Upper lobe of right lung (tissue), 1 donor: ENCODE measurements around the gene DIP2C. TPM values are rescaled to one million over a fixed set of nuclear protein-coding genes. Genes with fewer than 3 reads are reported as not detected.

Experiments used
- ATAC-seq: fragments of 200-7000 bp; cut with Tn5 transposase; one replicate; pipeline ENCODE4 v1.9.1; 2020; ENCODE audit warnings: mild to moderate bottlenecking, moderate library complexity
- DNase-seq: peaks from one replicate; pipeline ENCODE4 v3.0.0-alpha.2; 2020
- H3K27ac ChIP-seq: fragments of 200-600 bp; one replicate; pipeline ENCODE4 v1.8.0; 2022
- H3K27me3 ChIP-seq: fragments of 200-600 bp; one replicate; pipeline ENCODE4 v1.8.0; 2022; ENCODE audit warnings: mild to moderate bottlenecking
- H3K36me3 ChIP-seq: fragments of 200-600 bp; one replicate; pipeline ENCODE4 v1.8.0; 2022
- H3K4me1 ChIP-seq: fragments of 200-600 bp; one replicate; pipeline ENCODE4 v1.8.0; 2022
- H3K4me3 ChIP-seq: fragments of 200-600 bp; one replicate; pipeline ENCODE4 v1.8.0; 2022; ENCODE audit warnings: mild to moderate bottlenecking
- H3K9me3 ChIP-seq: fragments of 200-600 bp; one replicate; pipeline ENCODE4 v1.8.0; 2022
- intact Hi-C: fragments of 100-400 bp; cut with DNase I; formaldehyde crosslinking; loops from one replicate; pipeline ENCODE4 v1.11.0; 2022
- total RNA-seq: library from RNA; stranded (reverse); fragmentation: NEBNext Ultra II Directional; extraction: Animal tissue kit (Norgen Biotek cat#: 25700); gene quantifications from one replicate; pipeline ENCODE4 v1.2.1, GENCODE V29; 2021
- TF ChIP-seq, protein P1 (sequence below): fragments of 200-600 bp; IDR thresholded peaks from one replicate; pipeline ENCODE4 v1.8.0; 2022; ENCODE audit warnings: antibody characterized with exemption
- donor health status: DM: no; HTN: yes; CAD: no; lungs with severe emphysema.

The DIP2C gene
- total RNA-seq, 1 donor from 2014 or later: 17.3 TPM

DNA sequence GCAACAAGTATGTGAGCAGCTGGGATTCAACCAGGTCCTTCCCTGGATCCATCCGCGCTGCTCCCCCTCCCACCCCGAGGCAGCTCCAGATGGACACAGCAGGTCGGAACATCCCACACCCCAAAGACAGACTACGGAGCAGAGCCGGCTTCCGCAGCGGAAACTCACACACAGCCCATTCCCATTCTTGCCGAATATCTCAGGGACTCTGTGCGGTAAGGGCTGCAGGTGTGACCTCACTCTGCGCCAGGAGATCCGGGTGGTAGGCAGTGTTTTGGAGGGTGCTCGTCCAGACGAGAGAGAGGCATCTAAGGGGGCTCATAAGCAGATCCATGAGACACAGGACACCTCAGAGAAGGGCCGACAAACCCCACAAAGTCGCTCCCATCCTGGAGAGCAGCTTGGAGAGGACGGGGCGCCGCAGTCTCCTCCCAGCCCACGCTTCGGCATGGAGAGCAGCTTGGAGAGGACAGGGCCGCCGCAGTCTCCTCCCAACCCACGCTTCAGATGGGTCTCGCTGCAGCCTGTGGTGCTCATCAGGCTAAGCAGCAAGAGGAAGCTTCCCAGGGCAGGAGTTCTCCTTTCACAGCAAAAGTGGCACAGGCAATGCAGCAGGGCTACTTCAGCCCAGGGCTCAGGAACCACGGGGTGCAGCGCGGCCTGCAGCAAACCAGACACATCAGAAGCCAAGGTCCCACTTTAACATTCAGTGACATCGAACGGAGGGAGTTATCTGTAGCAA lies 179.9 kb downstream of the DIP2C start:
- Histone ChIP-seq H3K27ac (no peak overlapping the region), H3K4me3 (no peak overlapping the region), H3K4me1 (peaks cover 10% of the 10 kb centered on the region), H3K27me3 (no peaks in the 10 kb centered on the region), H3K36me3 (no peaks in the 10 kb centered on the region), H3K9me3 (no peaks in the 10 kb centered on the region)
- TF ChIP-seq, protein P1, sequence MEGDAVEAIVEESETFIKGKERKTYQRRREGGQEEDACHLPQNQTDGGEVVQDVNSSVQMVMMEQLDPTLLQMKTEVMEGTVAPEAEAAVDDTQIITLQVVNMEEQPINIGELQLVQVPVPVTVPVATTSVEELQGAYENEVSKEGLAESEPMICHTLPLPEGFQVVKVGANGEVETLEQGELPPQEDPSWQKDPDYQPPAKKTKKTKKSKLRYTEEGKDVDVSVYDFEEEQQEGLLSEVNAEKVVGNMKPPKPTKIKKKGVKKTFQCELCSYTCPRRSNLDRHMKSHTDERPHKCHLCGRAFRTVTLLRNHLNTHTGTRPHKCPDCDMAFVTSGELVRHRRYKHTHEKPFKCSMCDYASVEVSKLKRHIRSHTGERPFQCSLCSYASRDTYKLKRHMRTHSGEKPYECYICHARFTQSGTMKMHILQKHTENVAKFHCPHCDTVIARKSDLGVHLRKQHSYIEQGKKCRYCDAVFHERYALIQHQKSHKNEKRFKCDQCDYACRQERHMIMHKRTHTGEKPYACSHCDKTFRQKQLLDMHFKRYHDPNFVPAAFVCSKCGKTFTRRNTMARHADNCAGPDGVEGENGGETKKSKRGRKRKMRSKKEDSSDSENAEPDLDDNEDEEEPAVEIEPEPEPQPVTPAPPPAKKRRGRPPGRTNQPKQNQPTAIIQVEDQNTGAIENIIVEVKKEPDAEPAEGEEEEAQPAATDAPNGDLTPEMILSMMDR: no peak
- ATAC-seq: no peak
- peak; percentile 51 for DNase-seq
- intact Hi-C loops: loop anchor here (10.0 kb wide), 1 partner anchor 295 kb away; no protein-coding TSS in a partner anchor

DNA sequence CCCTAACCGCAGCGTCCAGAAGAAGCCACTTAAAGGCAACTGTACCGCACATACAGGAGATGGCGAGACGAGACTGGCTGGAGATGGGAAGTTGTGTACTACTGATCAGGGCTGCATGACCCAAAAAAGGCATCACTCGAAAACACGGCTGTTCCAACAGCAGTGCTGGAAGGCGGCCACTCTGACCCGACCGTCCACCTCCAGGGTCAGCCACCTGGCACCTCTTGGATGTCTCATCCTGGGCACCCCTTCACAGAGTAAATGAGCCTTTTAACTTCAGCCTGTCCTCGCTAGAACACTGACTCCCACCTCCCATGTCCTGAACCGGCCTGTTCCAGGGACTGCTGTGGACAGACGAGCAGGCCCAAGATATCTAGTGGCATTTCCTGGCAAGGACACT lies 180.7 kb downstream of the DIP2C start:
- ATAC-seq (no peak), DNase-seq (peak; percentile 28)
- Histone ChIP-seq H3K4me1 (peaks cover 10% of the 10 kb centered on the region), H3K36me3 (no peaks in the 10 kb centered on the region), H3K9me3 (no peaks in the 10 kb centered on the region), H3K27ac (no peak overlapping the region), H3K4me3 (no peak overlapping the region), H3K27me3 (no peaks in the 10 kb centered on the region)
- intact Hi-C loops: loop anchor here (10.0 kb wide), 1 partner anchor 296 kb away; no protein-coding TSS in a partner anchor
- TF ChIP-seq, protein P1: no peak

DNA sequence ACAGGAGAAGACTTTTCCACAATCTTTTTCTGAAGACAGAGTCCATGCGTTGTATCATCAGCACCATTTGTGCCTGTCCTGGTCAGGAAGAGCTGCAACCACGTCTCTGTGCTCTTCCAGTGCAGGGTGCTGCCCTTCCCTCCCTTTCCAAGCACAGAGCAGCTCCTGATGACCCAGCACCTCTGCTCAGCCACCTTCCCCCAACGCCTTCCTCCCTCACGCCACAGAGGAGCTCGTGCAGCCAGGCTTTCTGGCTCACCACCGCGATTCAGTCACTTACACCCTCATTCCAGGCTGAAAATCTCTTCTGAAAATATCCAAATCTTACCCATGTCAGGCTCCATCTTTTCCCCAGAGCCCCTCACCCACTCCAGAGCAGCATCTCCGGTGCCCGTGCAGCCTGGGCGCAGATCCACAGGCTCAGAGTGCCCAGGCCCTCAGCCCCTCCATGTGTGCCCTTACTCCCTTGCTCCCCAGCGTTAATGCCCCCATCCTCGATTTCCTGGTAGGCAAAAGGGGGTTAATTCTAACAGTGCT lies 181.5 kb downstream of the DIP2C start:
- TF ChIP-seq, protein P1: no peak
- Histone ChIP-seq H3K36me3 (no peaks in the 10 kb centered on the region), H3K4me1 (peaks cover 10% of the 10 kb centered on the region), H3K9me3 (no peaks in the 10 kb centered on the region), H3K27ac (no peak overlapping the region), H3K27me3 (no peaks in the 10 kb centered on the region), H3K4me3 (no peak overlapping the region)
- no peak for ATAC-seq
- DNase-seq: no peak
- intact Hi-C loops: loop anchor here (10.0 kb wide), 1 partner anchor 297 kb away; no protein-coding TSS in a partner anchor

- Histone ChIP-seq H3K4me1 (peaks cover 10% of the 10 kb centered on the region), H3K9me3 (no peaks in the 10 kb centered on the region), H3K27ac (no peak overlapping the region), H3K27me3 (no peaks in the 10 kb centered on the region), H3K4me3 (no peak overlapping the region), H3K36me3 (no peaks in the 10 kb centered on the region)
- ATAC-seq (no peak), DNase-seq (peak; percentile 21)
- TF ChIP-seq, protein P1: no peak
- intact Hi-C loops: loop anchor here (10.0 kb wide), 1 partner anchor 297 kb away; no protein-coding TSS in a partner anchor
Measured at GRCh38 chr10:507355-507699, 182.1 kb downstream of the DIP2C start.

DNA sequence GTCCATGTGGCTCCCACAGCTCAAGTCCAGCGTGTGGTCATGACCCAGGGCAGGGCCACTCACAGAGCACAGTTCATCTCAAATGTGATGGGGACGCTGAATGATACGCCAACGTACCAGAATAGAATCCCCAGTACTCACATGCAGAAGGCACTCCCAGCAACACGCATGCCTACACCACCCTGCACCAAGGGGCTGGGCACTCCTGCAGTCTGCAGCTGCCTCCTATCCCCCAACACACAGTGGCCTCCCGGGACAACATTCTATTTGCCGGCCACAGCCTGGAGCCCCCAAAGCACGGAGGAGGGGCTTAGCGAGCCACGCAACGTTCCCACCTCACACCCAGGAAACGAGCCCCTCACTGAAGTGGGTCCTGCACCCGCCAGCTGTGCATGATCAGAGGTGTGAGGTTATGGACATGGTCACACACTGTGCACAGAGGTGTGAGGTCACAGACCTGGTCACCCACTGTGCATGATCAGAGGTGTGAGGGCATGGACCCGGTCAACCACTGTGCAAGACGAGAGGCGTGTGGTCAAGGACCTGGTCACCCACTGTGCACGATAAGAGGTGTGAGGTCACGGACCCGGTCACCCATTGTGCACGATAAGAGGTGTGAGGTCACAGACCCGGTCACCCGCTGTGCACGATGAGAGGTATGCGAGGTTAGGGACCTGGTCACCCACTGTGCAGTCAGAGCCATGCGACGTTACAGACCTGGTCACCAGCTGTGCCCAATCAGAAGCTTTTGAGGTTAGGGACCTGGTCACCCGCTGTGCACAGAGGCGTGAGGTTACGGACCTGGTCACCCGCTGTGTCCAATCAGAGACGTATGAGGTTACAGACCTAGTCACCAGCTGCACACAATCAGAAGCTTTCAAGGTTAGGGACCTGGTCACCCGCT lies 182.8 kb downstream of the DIP2C start:
- no peak for ATAC-seq
- Histone ChIP-seq H3K9me3 (no peaks in the 10 kb centered on the region), H3K4me1 (peaks cover 10% of the 10 kb centered on the region), H3K27me3 (no peaks in the 10 kb centered on the region), H3K27ac (no peak overlapping the region), H3K4me3 (no peak overlapping the region), H3K36me3 (no peaks in the 10 kb centered on the region)
- DNase-seq: peak; percentile 53
- TF ChIP-seq, protein P1: no peak
- intact Hi-C loops: loop anchor here (10.0 kb wide), 1 partner anchor 298 kb away; no protein-coding TSS in a partner anchor
